ENCODE results near the gene ENKUR.
"Not testable (repeated sequence)": the region's sequence is repeated elsewhere in the genome, so short reads cannot be mapped to it uniquely, and the experiment has no call there.

DNA sequence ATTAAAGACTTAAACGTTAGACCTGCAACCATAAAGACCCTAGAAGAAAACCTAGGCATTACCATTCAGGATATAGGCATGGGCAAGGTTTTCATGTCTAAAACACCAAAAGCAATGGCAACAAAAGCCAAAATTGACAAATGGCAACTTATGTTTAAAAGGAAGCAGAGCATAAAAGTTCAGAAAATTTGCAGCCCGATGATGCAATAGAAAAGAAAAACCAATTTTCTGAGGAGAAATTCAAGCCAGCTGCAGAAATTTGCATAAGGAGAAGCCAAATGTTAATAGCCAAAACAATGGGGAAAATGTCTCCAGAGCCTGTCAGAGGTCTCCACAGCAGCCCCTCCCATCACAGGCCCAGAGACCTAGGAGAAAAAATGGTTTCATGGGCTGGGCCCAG, 4.4 kb downstream of the ENKUR start:
- TF ChIP-seq POLR2AphosphoS5 (IDR thresholded peaks at IDR 0.05), result not testable (repeated sequence)
- TF ChIP-seq, protein P1, sequence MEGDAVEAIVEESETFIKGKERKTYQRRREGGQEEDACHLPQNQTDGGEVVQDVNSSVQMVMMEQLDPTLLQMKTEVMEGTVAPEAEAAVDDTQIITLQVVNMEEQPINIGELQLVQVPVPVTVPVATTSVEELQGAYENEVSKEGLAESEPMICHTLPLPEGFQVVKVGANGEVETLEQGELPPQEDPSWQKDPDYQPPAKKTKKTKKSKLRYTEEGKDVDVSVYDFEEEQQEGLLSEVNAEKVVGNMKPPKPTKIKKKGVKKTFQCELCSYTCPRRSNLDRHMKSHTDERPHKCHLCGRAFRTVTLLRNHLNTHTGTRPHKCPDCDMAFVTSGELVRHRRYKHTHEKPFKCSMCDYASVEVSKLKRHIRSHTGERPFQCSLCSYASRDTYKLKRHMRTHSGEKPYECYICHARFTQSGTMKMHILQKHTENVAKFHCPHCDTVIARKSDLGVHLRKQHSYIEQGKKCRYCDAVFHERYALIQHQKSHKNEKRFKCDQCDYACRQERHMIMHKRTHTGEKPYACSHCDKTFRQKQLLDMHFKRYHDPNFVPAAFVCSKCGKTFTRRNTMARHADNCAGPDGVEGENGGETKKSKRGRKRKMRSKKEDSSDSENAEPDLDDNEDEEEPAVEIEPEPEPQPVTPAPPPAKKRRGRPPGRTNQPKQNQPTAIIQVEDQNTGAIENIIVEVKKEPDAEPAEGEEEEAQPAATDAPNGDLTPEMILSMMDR (IDR thresholded peaks at IDR 0.05 in 8 of 11, conservative IDR thresholded peaks at IDR 0.05 in 3 of 11), result not testable (repeated sequence)
